Panc1 (cell line): ENCODE results near the gene ELAC1.

Source experiments
- CTCF ChIP-seq: fragments of 450-650 bp; IDR thresholded peaks from 2 replicates; pipeline ENCODE4 v1.5.1; 2017; ENCODE audit warnings: mild to moderate bottlenecking
- POLR2AphosphoS5 ChIP-seq: IDR thresholded peaks from 2 replicates; pipeline ENCODE4 v1.6.1; 2012; ENCODE audit warnings: mild to moderate bottlenecking, low read depth, low read length, moderate library complexity
- REST ChIP-seq, 2 experiments: IDR thresholded peaks; 2 replicates each; pipeline ENCODE4 v1.6.1; 2011 to 2012; ENCODE audit warnings: low read depth in 2 of 2, control low read depth in 1 of 2, low read length in 1 of 2, mild to moderate bottlenecking in 1 of 2, moderate library complexity in 1 of 2; ENCODE audit not compliant: insufficient read depth in 1 of 2
- SIN3A ChIP-seq: IDR thresholded peaks from 2 replicates; pipeline ENCODE4 v1.6.1; 2012; ENCODE audit warnings: low read depth, mild to moderate bottlenecking, low read length, moderate library complexity, borderline replicate concordance; ENCODE audit not compliant: insufficient read depth
- TCF7L2 ChIP-seq: IDR thresholded peaks from 2 replicates; pipeline ENCODE4 v1.6.1; 2011; ENCODE audit warnings: mild to moderate bottlenecking, low read depth, low read length, inconsistent platforms

DNA sequence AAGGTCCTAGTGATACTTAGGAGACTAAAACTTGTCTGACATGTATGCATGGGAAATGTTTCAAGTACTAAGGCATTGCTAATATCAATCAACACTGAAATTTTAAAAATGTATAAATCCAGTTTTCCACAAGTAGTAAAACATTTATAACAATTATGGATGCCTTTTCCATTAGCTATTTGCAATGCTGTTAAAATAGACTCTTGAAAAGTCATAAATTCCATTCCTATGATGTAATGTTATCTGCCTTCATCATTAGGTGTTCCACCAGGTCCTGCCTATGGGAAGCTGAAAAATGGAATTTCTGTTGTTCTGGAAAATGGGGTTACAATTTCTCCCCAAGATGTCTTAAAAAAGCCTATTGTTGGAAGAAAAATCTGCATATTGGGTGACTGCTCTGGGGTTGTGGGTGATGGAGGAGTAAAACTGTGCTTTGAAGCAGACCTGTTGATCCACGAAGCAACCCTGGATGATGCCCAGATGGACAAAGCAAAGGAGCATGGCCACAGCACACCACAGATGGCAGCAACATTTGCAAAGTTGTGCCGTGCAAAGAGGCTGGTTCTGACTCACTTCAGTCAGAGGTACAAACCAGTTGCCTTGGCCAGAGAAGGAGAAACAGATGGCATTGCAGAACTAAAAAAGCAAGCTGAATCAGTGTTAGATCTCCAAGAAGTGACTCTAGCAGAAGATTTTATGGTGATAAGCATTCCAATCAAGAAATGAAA, 18.7 kb downstream of the ELAC1 start:
- TF ChIP-seq CTCF (no peak), REST (IDR thresholded peaks at IDR 0.05; ENCODE audit: insufficient read depth in 1 of 2, low read depth in 2 of 2, low read length in 1 of 2) (no peak), SIN3A (no peak), POLR2AphosphoS5 (no peak), TCF7L2 (no peak)
